Iris pigment epithelial cell (primary cell): ENCODE data around the gene CNR2.
A peak's percentile ranks its signal among the peaks of the same experiment; 100 is the strongest.
"Not testable (repeated sequence)": the region's sequence is repeated elsewhere in the genome, so short reads cannot be mapped to it uniquely, and the experiment has no call there.

Source experiments
- DNase-seq: peaks from one replicate; pipeline ENCODE4 v3.0.0-alpha.2; 2011; ENCODE audit warnings: low read depth

The CNR2 gene

GRCh38 chr1:23916209-23917131 is 3.3 kb upstream of the CNR2 start:
- peak; percentile 67 for DNase-seq

- no peak for DNase-seq
These were observed 2.3 kb upstream of the CNR2 start for GRCh38 chr1:23915466-23915865.

- no peak for DNase-seq
These were observed 1.8 kb upstream of the CNR2 start for GRCh38 chr1:23914921-23915320.

GRCh38 chr1:23911921-23912320 is 1.2 kb downstream of the CNR2 start:
- DNase-seq, result no peak

GRCh38 chr1:23910553-23911246 is 2.5 kb downstream of the CNR2 start:
- no peak for DNase-seq

- DNase-seq, result no peak
These were observed 3.0 kb downstream of the CNR2 start for GRCh38 chr1:23910144-23910543.

GRCh38 chr1:23909412-23909811 is 3.8 kb downstream of the CNR2 start:
- DNase-seq, result no peak

GRCh38 chr1:23908453-23909341 is 4.5 kb downstream of the CNR2 start:
- no peak for DNase-seq

GRCh38 chr1:23906731-23907130 is 6.4 kb downstream of the CNR2 start:
- DNase-seq, result no peak

GRCh38 chr1:23905461-23906025 is 7.6 kb downstream of the CNR2 start:
- DNase-seq, result no peak

- no peak for DNase-seq
These were observed 8.3 kb downstream of the CNR2 start for GRCh38 chr1:23904748-23905357.

- DNase-seq, result no peak
These were observed 9.4 kb downstream of the CNR2 start for GRCh38 chr1:23903754-23904153.

GRCh38 chr1:23902321-23903278 is 10.6 kb downstream of the CNR2 start:
- DNase-seq, result no peak

GRCh38 chr1:23900017-23900416 is 13.1 kb downstream of the CNR2 start:
- not testable (repeated sequence) for DNase-seq

- DNase-seq, result no peak
These were observed 14.1 kb downstream of the CNR2 start for GRCh38 chr1:23899070-23899469.

GRCh38 chr1:23897083-23897482 is 16.1 kb downstream of the CNR2 start:
- no peak for DNase-seq

- DNase-seq, result no peak
These were observed 16.7 kb downstream of the CNR2 start for GRCh38 chr1:23896491-23896890.

- no peak for DNase-seq
These were observed 17.2 kb downstream of the CNR2 start for GRCh38 chr1:23895993-23896392.

GRCh38 chr1:23895082-23895481 is 18.1 kb downstream of the CNR2 start:
- no peak for DNase-seq

- DNase-seq, result no peak
These were observed 24.1 kb downstream of the CNR2 start for GRCh38 chr1:23889074-23889473.
